GM12874 (cell line): ENCODE data around the gene CNR2.

Experiments
- TF ChIP-seq, protein P1 (sequence below): IDR thresholded peaks from 2 replicates; pipeline ENCODE4 v1.5.1; 2011; ENCODE audit warnings: low read depth, mild to moderate bottlenecking, control low read depth, low read length, moderate library complexity; ENCODE audit not compliant: insufficient read depth

CNR2 gene

DNA sequence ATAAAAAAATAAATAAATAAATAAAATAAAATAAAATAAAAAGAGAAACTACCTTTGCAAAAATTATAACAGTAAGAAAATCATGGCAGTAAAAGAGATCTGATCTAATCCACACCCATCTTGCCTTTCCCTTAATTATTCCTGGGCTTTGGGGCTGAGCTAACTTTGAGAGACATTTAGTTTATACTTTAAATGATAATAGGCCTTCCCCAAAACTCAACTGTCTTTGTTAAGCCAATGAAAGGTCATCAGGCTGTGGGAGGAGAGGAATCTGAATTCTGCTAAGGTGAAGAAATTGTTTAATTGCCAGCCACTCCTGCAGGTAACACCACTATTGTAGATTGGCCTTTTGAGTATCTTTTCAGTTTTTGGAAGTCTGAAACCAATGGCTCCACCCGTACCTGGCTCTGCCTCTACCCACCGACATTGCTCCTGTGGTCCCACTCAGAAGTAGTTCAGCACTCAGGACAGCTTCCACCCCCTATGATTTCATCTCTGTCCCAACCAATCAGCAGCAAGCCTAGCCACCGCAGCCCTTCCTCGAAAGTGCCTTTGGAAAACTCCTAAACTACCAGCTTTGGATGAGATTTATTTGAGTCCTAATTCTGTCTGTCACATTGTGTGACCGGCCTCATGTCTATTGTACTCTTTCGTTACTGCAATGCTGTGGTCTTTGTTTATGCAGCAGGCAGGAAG is 23.5 kb upstream of the CNR2 start:
- TF ChIP-seq, protein P1, sequence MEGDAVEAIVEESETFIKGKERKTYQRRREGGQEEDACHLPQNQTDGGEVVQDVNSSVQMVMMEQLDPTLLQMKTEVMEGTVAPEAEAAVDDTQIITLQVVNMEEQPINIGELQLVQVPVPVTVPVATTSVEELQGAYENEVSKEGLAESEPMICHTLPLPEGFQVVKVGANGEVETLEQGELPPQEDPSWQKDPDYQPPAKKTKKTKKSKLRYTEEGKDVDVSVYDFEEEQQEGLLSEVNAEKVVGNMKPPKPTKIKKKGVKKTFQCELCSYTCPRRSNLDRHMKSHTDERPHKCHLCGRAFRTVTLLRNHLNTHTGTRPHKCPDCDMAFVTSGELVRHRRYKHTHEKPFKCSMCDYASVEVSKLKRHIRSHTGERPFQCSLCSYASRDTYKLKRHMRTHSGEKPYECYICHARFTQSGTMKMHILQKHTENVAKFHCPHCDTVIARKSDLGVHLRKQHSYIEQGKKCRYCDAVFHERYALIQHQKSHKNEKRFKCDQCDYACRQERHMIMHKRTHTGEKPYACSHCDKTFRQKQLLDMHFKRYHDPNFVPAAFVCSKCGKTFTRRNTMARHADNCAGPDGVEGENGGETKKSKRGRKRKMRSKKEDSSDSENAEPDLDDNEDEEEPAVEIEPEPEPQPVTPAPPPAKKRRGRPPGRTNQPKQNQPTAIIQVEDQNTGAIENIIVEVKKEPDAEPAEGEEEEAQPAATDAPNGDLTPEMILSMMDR: no peak

DNA sequence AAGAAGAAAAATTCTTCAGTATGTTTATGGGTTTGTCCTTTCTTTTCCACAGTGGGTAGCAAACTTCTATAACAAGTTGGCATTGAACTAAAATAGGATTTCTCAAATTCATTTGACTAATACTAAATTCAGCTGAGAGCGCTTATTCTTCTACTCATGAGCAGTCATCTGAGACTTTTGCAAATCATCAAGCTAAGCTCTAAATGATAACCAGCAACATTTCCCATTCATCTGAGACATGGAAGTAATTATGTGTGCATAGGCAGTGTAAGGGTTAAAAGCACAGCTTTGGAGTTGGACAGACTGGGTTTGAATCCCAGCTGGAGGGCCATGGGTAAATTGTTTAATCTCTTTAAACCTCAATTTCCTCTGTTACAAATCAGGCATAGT is 18.3 kb upstream of the CNR2 start:
- TF ChIP-seq, protein P1: no peak

DNA sequence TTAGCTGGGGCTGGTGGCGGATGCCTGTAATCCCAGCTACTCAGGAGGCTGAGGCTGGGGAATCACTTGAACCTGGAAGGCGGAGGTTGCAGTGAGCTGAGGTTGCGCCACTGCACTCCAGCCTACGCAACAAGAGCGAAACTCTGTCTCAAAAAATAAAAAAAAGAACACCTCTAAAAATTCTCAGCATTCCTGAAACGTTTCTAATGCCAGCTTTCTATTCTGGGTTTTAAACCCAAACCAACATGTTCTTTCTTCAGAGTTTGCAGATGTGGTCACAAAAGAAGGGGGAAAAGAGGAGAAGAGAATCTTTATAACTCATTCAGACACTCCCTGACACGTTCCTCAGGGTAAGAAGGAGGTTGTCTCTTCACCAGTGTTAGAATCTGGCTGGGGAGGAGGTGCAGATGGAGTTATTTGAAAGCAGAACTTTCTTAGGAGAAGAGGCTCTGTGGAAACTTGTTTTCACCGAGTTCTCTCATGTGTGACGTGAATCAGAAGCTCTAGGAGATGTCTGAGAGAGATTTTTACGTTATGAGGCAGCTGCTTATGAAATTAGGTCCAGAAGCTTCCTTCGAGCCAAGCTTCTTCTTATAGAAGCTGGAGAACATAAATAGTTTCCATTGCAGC is 17.8 kb upstream of the CNR2 start:
- TF ChIP-seq, protein P1: no peak

DNA sequence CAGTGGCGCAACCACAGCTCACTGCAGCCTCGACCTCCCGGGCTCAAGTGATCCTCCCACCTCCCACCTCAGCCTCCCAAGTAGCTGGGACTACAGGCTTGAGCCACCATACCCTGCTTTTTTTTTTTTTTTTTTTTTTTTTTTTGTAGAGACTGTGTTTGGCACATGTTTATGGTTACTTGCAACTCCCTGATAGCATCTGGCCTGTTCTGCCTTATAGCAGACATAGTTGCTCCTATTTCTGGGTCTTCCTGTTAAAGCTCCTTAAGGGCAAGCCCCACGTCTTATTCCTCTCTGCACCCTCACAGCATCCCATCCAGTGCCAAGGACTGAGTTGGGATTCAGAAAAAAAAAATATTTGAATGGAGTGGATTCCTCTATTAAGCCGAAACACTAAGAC is 17.1 kb upstream of the CNR2 start:
- TF ChIP-seq, protein P1: no peak

DNA sequence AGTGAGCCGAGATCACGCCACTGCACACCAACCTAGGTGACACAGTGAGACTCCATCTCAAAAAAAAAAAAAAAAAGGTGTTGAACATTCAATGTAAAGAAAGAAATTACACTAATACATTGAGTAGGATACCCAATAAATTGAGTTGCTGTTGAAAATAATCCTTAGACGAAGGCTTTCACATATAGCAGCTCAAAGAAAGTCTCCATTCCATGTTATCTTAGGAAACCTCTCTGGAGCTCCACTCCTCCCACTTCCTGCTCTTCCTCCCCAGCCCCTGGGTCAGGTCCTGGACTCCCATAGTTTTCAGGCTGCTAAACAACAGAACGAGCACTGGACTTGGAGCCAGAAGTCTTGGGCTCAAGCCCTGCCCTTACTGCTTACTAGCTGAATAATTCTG is 15.6 kb upstream of the CNR2 start:
- TF ChIP-seq, protein P1: no peak

DNA sequence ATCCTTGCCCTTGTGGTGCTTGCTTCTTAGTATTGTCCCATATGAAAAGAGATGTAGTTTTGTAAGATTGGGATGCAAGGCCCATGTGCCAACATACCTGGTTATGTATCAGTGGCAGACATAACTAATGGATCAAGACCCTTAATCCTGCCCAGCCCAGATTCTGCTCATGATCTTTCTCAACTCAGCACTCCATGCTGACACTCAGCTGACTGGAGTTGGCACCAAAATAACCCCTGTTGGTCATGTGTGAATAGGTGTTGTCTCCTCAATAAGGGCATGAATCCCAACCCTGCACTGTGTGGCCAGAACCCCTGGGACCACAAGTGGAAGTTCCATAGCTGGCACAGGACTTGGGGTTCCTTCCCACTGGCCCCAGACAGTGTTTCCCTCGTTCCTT is 13.9 kb upstream of the CNR2 start:
- TF ChIP-seq, protein P1: no peak

DNA sequence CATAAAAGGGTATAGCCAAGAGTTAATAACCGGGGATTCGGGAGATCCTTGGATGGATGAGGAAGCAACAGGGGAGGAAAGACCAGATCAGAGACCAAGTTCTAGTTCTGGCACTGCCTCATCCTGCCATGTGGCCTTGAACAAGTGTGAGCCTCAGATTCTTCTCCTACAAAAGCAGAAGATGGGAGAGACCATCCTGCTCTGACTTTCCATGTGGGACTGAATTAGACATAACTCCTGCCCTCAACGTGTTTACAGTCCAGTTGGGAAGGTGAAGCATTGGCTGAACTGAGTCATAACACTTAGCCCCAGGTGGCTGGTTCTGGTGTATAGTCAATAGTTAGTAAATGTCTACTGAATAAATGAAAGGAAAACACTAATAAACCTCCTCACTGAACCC is 12.1 kb upstream of the CNR2 start:
- TF ChIP-seq, protein P1: no peak
